GM10266 (cell line): ENCODE data around the gene DIS3L2.

ENCODE experiments used
- DNase-seq: peaks from one replicate; pipeline ENCODE4 v3.0.0; 2012; ENCODE audit errors: extremely low spot score
- CTCF ChIP-seq: IDR thresholded peaks from 2 replicates; pipeline ENCODE4 v1.5.1; 2012; ENCODE audit warnings: mild to moderate bottlenecking, low read depth; ENCODE audit not compliant: control insufficient read depth, insufficient read depth; ENCODE audit errors: missing control alignments

The DIS3L2 gene

GRCh38 chr2:232203166-232203891 is 241.8 kb downstream of the DIS3L2 start:
- TF ChIP-seq CTCF, result no peak
- no peak for DNase-seq

- no peak for TF ChIP-seq CTCF
- DNase-seq, result no peak
Measured at GRCh38 chr2:232203936-232204335, 242.4 kb downstream of the DIS3L2 start.

DNA sequence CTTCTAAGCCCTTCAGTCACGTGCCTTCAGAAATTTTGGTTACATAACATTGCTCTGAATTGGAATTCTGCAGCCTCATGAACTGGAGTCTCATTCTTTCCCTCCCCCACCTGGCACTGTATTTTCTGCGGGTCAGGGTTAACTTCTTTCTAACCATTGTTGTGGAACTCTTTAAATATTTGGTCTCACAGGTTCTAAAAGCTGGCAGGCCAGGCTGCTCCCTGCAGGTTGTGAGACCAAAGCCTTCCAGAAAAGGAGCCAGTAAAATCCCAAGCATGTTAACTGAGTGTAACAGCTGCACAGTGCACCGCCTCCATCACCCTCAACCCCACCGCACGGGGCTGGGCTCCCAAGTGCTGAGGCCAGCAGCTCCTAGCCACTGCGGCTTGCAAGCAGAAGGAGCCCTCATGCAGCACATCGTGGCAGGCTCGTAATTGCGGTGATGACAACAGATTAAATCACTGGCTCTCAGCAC is 243.0 kb downstream of the DIS3L2 start:
- DNase-seq, result no peak
- no peak for TF ChIP-seq CTCF

GRCh38 chr2:232207174-232207573 is 245.7 kb downstream of the DIS3L2 start:
- DNase-seq, result no peak

GRCh38 chr2:232210306-232210705 is 248.8 kb downstream of the DIS3L2 start:
- no peak for DNase-seq
- TF ChIP-seq CTCF, result no peak

More at GRCh38 chr2:232207174-232207573, 245.7 kb downstream of the DIS3L2 start:
- TF ChIP-seq CTCF, result no peak

- no peak for DNase-seq
- no peak for TF ChIP-seq CTCF
Measured at GRCh38 chr2:232211743-232212686, 250.5 kb downstream of the DIS3L2 start.
